Measurements from ENCODE around the gene ARHGAP19. TPM values are rescaled to one million over a fixed set of nuclear protein-coding genes. Genes with fewer than 3 reads are reported as not detected.

Gene ARHGAP19
- polyA plus RNA-seq, 3 donors = 1.7 to 4.8 (median 2.4) TPM

DNA sequence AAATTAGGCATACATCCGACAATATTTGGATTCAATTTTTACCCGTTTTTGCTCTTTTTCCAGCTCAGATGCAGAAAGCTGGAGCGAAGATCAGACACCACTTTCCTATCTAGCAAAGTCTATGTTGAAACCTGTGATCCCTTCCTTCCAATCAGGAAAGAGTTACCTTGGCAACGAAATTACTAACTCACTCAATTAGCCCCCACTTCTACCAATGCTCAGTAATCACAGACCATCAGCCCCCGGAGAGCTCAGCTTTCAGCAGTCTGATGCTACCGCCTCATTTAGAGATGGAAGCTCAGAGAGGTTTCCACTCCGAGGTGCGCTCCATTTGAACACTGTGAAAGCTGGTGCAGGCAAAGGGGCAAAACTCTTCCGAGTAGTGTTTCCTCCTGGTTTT, 33.3 kb upstream of the ARHGAP19 start:
- no peak overlapping the region for H3K27ac ChIP-seq (ENCODE audit: low read depth, low read length)
- 79 to 91% (median 87%) methylated on average over 9 of the region's 9 CpGs for whole genome bisulfite sequencing, 3 donors

DNA sequence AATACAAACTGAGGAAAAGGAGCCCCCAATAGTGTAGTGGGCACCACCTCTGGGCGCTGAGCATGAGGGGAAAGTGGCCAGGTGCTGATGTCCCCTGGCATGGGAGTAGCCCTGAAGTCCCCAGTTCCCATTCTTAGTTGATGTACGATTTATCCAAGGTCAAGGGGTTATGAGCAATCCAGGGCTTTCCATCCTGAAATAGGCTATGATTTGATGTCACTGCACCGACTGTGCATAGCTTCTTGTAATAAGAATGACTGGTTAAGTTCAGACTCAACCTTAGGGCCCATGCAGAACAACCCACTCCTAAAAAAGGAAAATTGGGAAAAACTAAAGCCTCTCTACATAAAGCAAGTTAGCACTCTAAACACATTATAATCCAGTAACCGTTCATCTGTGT, 31.1 kb upstream of the ARHGAP19 start:
- H3K27ac ChIP-seq (ENCODE audit: low read depth, low read length) = no peak overlapping the region
- WGBS, 3 donors = 74 to 85% (median 82%) methylated on average over 4 of the region's 4 CpGs

GRCh38 chr10:97321804-97322190, 29.4 kb upstream of the ARHGAP19 start:
- no peak overlapping the region for H3K27ac ChIP-seq (ENCODE audit: low read depth, low read length)
- 82 to 87% (median 86%) methylated on average over 3 of the region's 3 CpGs for WGBS, 3 donors

GRCh38 chr10:97321032-97321803, 28.8 kb upstream of the ARHGAP19 start:
- WGBS, 3 donors = 15 to 40% (median 17%) methylated on average over 38 of the region's 38 CpGs
- H3K27ac ChIP-seq (ENCODE audit: low read depth, low read length) = no peak overlapping the region

DNA sequence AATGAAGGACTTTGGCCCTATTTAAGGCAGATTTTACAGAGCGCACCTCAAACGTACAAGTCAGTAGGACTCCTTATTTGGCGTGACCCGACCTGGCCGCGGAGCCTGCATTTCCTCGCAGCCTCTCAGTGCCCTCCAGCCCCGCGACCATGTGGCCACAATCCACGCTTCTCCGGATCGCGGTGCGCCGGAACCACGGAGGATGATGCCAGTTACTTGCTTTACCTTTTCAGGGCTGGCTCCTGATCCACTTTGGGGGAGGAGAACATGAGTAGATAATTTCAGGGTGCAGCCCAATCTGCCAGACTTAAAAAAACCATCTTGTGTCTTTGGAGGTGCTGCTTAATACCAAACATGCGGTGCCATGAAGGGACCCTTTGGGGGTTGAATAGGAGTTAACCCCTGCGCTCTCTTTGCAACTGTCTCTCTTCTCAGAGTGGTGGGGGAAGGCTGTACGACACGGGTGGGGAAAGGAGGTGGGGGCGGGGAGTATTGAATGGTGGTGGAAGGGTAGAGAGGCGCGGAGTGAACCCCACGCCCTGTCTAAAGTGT, 28.1 kb upstream of the ARHGAP19 start:
- peak overlapping the region; percentile 42 for H3K27ac ChIP-seq (ENCODE audit: low read depth, low read length)
- 5 to 21% (median 9%) methylated on average over 24 of the region's 24 CpGs for WGBS, 3 donors

DNA sequence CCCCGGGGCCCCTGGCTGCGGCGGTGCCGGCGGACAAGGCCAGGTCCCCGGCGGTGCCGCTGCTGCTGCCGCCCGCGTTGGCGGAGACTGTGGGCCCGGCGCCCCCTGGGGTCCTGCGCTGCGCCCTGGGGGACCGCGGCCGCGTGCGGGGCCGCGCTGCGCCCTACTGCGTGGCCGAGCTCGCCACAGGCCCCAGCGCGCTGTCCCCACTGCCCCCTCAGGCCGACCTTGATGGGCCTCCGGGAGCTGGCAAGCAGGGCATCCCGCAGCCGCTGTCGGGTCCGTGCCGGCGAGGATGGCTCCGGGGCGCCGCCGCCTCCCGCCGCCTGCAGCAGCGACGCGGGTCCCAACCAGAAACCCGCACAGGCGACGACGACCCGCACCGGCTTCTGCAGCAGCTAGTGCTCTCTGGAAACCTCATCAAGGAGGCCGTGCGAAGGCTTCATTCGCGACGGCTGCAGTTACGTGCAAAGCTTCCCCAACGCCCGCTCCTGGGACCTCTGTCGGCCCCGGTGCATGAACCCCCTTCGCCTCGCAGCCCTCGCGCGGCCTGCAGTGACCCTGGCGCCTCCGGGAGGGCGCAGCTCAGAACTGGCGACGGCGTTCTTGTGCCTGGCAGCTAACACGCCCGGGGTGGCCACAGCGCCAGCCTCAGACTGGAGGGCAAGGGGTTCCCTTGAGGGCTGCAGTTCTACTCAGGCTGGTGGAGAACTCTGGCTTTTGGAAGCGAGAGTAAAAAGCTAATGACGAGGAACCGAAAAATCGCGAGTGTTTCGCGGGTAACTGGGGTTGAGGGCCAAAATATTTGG, 27.4 kb upstream of the ARHGAP19 start:
- peak overlapping the region; percentile 85 for H3K27ac ChIP-seq (ENCODE audit: low read depth, low read length)
- WGBS, 3 donors = 0 to 1% (median 1%) methylated on average over 78 to 83 of the region's 83 CpGs

DNA sequence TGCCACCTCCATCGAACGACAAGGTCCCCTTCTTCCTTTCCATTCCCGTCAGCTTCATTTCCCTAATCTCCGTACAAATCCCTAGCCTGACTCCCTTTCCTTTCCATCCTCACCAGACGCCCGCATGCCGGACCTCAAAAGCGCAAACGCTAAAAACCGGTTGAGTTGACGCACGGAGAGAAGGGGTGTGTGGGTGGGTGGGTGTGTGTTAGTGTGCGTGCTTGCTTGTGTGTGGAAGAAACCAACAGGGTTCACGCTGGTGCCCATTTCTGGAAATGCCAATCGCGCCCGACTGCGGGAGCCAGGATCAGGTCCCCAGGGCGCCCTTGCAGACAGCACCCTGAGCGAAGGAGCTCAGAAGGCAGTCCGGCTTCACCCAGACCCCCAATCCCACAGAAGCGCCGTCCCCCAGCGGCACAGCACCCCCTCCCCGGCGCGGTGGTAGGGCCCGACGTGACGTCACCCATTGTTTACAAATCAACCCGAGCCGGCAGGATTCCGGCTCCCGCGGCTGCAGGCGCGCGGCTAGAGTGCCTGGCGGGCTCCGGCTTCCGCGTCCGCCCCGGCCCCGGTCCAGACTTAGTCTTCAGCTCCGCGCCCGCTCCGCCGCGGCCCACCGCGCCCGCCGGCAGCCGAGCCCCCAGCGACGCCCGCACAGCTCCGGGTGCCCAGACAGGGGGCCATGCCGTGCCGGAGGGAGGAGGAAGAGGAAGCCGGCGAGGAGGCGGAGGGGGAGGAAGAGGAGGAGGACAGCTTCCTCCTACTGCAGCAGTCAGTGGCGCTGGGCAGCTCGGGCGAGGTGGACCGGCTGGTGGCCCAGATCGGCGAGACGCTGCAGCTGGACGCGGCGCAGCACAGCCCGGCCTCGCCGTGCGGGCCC, 26.6 kb upstream of the ARHGAP19 start, which contains the start of gene FRAT1:
FRAT1 (plus strand) TSS at position 500 of the 880 bp plus-strand sequence; CDS start at position 683, 183 bp downstream.
- 0 to 1% (median 0%) methylated on average over 45 to 79 of the region's 79 CpGs for WGBS, 3 donors
- peak within 1 kb of the TSS; percentile 95 for H3K27ac ChIP-seq (ENCODE audit: low read depth, low read length)

- H3K27ac ChIP-seq (ENCODE audit: low read depth, low read length) = no peak overlapping the region
- 46 to 58% (median 57%) methylated on average over 4 of the region's 4 CpGs for WGBS, 3 donors
Observed at GRCh38 chr10:97314671-97315070, 22.2 kb upstream of the ARHGAP19 start.

- no peak overlapping the region for H3K27ac ChIP-seq (ENCODE audit: low read depth, low read length)
- WGBS, 3 donors = 81 to 93% (median 86%) methylated on average over 6 of the region's 6 CpGs
Observed at GRCh38 chr10:97312897-97313296, 20.5 kb upstream of the ARHGAP19 start.

DNA sequence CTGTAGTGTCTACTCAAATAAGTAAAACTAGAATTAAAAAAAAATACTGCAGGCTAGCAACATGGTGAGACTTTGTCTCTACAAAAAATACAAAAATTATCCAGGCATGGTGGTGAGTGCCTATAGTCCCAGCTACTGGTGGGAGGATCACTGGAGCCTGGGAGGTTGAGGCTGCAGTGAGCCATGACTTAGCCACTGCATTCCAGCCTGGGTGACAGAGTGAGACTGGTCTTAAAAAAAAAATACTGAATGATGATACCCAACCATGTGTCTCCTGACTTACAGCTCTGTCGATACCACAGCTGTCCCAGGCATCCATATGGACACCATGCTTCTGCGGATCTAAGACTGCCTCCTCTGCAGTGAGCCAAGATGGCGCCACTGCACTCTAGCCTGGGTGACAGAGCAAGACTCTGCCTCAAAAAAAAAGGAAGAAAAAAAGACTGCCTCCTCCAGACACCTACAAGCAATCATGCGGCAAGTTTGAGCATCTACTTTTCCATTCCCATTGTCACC, 18.7 kb upstream of the ARHGAP19 start:
- 94 to 96% (median 95%) methylated on average over 4 of the region's 4 CpGs for WGBS, 3 donors
- no peak overlapping the region for H3K27ac ChIP-seq (ENCODE audit: low read depth, low read length)

- WGBS, 3 donors = 75 to 84% (median 76%) methylated on average over 10 of the region's 10 CpGs
- no peak overlapping the region for H3K27ac ChIP-seq (ENCODE audit: low read depth, low read length)
Observed at GRCh38 chr10:97307866-97308780, 15.7 kb upstream of the ARHGAP19 start.

GRCh38 chr10:97307441-97307840, 15.0 kb upstream of the ARHGAP19 start:
- no peak overlapping the region for H3K27ac ChIP-seq (ENCODE audit: low read depth, low read length)
- 42 to 98% (median 56%) methylated on average over 1 of the region's 1 CpG for WGBS, 3 donors

- WGBS, 3 donors = 94% methylated on average over 11 of the region's 11 CpGs
Observed at GRCh38 chr10:97302088-97302791, 9.8 kb upstream of the ARHGAP19 start.

DNA sequence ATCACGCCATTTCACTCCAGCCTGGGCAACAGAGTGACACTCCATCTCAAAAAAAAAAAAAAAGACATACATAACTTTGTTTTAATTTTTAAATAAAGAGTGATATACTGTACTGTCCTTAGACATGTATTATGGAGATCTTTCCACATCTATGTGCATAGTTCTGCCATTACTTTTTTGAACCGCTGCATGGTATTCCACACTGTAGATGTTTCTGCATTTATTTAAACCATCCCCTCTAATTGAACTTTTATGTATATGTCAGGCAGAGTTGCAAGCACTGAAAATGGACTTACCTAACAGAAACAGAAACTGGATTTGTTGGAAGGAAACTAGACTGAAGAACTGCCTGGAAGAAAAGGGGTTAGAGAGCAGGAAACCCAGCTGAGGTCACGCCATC, 8.5 kb upstream of the ARHGAP19 start:
- no peak overlapping the region for H3K27ac ChIP-seq (ENCODE audit: low read depth, low read length)
- WGBS, 3 donors = 92 to 93% (median 93%) methylated on average over 3 of the region's 3 CpGs

More at GRCh38 chr10:97302088-97302791, 9.8 kb upstream of the ARHGAP19 start:
- no peak overlapping the region for H3K27ac ChIP-seq (ENCODE audit: low read depth, low read length)

GRCh38 chr10:97298223-97298571, 5.8 kb upstream of the ARHGAP19 start:
- H3K27ac ChIP-seq (ENCODE audit: low read depth, low read length) = no peak overlapping the region
- WGBS, 3 donors = 57 to 79% (median 76%) methylated on average over 3 of the region's 3 CpGs

DNA sequence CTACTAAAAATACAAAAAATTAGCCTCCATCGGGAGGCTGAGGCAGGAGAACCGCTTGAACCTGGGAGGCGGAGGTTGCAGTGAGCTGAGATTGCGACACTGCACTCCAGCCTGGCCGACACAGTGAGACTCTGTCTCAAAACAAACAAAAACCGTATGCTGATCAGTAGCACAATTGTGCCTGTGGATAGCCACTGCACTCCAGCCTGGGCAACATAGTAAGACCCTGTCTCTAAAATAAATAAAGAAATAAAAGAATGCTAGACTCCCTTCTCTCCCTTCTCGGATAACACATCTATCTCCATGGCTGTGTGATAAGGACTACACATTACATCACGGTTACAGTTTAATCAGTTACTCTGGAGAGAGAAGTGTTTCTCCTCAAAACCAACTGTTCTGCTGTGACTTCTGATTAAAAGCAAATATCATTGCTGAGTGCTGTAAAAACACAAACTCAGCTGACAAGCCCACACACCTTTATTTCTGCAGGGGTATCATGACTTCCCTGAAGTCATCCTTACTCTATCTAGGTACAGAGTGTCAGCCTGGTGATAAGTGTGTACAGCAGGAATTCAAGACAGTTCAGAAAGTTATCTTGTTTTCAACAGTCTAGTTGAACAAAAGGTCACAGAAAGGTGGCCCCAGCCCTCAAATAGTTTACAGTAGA, 5.3 kb upstream of the ARHGAP19 start:
- H3K27ac ChIP-seq (ENCODE audit: low read depth, low read length) = no peak overlapping the region
- 44 to 84% (median 79%) methylated on average over 8 of the region's 8 CpGs for WGBS, 3 donors

Measured in adipose tissue (tissue), 3 donors.